Activated CD4-positive, alpha-beta T cell treated with anti-CD3 and anti-CD28 coated beads, Interleukin-2, Interleukin-6, amounts not matched to agents 100 ng/mL and 50 ng/mL, durations not matched to agents 16 hours and 8 hours (primary cell): ENCODE results near the gene FOXL1.

ENCODE experiments used
- DNase-seq: peaks from one replicate; pipeline ENCODE4 v3.0.0-alpha.2; 2020

FOXL1 gene

GRCh38 chr16:86578061-86578599 lies at the start of gene FOXL1:
Gene FOXL1, plus strand, starts transcription at chr16:86578549. Its CDS starts 175 bp downstream, at chr16:86578724.
- no peak for DNase-seq

DNA sequence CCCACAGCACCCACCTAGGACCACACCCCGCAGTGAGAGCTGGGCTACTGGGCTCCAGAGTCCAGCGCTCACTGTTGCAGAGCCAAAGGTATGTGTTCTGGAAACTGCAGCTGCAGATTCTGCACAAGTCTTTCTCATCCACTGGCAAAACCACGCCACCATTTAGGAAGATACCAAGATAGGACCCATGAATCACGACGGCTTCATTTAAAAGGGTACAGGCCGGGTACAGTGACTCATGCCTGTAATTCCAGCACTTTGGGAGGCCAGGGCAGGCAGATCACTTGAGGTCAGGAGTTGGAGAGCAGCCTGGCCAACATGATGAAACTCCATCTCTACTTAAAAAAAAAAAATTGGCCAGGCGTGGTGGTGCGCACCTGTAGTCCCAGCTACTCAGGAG lies 49.2 kb upstream of the FOXL1 start:
- no peak for DNase-seq

DNA sequence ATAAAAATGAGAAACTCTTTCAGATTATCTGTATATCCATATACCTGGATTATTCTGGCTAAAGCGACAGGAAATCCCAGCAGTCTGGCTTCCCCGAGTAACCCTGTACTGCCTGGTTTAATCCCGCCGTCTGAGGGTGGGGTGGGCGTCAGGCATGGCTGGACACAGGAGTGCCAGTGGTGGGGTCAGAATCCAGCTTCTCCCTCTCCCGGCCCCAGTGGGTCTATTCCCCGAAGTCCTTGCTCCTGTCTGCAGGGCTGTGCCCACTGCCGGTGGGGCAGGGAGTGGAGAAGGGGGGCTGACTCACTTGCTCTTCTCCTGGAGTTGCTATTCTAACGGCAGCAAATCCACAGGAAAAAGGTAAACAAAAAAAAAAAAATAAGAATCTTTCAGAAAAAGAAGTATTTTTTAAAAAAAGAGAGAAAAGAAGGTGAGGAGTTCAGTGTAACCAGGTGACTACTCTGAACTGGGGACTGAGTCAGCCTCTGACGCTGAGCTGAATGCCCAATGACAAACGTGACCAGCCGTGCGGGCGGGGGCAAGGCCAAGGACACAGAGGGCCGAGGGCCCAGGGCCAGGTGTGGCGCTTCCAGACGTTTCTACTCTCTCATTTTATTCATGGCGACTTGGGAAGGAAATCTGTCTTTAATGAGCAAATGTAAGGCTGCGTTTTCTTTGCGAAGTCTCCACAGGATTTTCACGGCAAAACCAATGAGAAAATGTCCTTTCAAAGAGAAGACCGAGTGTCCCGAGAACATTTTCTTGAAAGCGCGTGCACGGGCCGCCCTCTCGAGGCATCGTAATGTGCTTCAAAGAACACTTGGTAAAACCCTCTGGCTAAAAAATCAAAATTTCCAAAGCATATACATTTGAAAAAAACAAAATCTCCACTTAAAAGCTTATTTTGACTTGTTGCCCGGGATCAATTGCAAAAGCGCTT lies 47.8 kb upstream of the FOXL1 start:
- no peak for DNase-seq

GRCh38 chr16:86531191-86531545 lies 47.2 kb upstream of the FOXL1 start:
- no peak for DNase-seq

DNA sequence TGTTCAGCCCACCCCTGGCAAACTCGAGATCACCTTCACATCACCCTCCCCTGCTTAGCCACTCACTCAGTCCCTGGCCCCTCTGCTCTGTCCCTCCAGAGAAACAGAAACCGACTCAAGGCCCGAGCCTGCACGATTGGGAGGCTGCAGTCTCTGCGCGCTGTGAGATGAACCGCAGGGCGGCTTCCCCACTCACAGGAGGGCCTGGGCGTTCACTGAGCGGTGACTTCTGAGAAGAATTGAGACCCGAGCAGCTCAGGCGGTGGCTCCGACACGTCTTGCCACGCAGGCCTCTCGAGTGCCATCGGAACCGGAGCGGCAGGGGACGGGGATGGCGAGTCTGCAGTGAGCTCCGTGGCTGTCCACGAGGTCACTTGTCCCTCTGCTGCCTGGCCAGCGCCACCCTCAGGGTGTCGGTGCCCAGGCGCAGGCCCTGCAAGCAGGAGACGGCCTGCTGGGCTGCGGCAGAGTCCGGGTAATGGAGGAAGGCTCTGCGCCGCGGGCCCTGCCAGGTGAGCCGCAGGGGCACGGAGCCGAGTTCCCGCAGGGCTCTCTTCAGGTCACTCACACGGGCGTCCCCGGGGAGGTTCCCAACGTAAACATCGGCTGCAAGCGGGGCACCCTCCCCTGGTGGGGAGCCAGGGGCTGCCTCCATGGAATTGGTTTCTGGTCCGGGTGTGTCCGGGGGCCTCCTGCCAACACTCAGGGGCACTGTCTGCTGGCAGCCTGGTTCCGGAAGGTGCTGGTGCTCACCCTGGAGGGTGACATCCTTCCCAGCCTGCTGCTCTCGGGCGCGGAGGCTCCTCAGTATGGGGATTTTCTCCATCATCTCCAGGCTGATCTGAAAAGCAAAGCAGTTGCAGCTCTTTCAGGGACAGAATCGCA lies 46.5 kb upstream of the FOXL1 start:
- DNase-seq: no peak

DNA sequence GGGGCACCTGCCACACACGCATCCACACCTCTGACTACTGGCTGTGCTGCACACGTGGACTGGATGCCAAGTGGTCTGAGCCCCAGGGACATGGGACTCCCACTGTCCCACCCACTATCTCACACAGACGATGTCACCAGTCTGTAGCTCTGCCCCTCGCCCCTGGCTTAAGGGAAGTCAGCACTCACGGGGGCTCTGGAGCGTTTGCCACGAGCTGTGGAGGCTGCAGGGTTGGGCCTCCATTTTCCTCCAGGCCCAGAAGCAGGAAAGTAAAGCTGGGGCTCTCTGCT lies 45.9 kb upstream of the FOXL1 start:
- DNase-seq: no peak

GRCh38 chr16:86533076-86533475 lies 45.3 kb upstream of the FOXL1 start:
- no peak for DNase-seq

GRCh38 chr16:86533767-86534351 lies 44.5 kb upstream of the FOXL1 start:
- no peak for DNase-seq

DNA sequence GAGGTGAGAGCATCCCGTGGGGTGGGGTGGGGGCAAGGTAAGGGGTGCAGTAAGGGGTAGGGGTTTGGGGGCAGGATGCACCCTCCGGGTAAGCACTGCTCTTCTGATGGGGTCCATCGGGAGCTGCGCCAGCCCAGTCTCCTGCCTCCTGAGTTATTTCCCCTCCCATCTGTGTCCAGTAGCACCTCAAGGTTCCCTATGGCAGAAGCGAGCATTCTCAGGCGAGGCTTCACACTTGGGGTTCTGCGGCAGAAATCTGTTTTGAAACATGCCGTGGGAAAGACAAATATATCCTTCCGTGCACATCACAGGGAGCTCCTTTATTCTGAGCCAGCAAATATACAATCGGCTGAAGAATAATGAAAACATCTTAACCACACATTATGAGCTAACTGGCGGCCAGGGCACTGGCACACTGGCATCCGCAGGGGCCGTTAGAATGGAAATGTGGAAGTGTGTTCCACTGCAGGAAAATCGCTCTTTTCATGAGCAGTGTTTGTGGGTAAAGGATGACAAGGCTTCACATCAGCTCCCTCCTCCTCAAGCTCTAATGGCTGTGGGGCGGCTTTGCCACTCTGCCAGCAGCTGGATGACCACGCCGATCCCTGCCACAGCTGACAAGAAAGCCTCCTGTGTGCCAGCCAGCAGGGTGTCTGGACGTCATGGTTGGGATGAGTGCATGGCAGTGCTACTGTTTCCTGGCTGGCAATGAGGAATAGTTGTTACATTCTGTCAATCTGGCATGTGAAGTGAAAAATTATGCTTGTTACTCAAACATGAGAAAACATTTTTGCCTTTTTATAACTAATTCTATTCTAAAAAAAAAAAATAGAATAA lies 43.4 kb upstream of the FOXL1 start:
- no peak for DNase-seq

- no peak for DNase-seq
Measured at GRCh38 chr16:86536621-86537020, 41.7 kb upstream of the FOXL1 start.

- no peak for DNase-seq
Measured at GRCh38 chr16:86537486-86537885, 40.9 kb upstream of the FOXL1 start.

DNA sequence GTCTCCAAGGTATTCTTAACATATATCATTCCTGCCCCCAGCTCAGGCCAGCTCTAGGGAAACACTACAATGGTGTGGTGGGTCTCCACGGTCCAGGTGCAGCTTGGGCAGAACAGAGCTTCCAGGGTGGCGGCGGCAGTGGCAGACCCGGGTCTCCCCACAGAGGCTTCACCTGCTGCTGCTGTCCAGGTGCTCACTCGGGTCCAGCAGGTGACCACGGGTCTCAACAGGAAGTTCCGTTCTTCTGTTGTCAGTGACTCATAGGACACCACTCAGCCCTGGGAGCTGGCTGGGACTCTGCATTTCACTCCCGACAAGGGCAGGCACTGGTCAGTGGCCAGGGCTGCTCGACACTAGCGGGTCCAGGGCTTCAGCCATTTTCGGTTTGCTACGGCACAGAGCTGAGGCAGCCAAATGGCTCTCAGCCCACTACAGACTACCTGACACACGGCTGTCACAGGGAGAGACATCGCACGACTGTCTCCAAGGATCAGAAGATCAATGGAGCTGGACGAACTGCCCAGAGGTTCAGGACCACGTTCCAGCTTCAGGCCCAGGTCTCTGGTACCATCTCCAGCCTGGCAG lies 40.1 kb upstream of the FOXL1 start:
- DNase-seq: no peak

DNA sequence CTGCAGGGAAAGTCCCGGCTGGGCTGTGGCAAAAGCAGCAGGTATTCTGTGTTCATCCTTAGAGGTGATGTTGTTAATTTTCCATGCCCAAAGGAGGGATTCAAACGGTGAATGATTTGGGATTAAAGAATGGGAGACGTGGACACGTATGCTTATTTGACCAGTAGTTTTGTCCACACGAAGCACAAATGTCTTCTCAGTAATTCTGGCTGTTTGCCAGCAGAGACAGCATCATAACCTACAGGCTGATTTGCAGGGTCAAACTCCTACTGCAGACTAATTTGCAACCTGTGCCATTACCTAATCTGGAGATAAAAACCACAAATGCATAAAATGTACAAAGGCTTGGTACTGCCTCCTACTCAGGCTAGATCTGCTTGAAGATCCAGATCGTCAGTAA lies 37.5 kb upstream of the FOXL1 start:
- no peak for DNase-seq

DNA sequence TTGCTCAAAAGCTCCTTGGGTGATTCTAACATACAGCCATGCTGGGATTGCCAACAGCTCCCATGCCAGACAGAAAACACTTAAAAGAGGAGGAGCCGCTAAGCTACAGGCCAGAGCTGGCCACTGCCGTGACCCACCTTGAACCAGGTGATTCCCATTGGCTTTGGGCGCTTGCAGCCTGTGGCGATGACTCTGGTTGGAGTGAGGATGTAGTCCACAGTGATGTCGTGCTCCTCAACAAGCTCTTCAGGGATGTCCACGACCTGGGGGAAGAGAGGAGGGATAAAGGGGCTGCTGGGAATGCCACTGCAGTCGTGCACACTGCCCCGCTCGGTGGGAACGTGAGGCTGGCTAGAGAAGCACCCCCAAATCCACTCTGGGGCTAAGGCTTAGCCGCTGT lies 36.8 kb upstream of the FOXL1 start:
- DNase-seq: no peak

DNA sequence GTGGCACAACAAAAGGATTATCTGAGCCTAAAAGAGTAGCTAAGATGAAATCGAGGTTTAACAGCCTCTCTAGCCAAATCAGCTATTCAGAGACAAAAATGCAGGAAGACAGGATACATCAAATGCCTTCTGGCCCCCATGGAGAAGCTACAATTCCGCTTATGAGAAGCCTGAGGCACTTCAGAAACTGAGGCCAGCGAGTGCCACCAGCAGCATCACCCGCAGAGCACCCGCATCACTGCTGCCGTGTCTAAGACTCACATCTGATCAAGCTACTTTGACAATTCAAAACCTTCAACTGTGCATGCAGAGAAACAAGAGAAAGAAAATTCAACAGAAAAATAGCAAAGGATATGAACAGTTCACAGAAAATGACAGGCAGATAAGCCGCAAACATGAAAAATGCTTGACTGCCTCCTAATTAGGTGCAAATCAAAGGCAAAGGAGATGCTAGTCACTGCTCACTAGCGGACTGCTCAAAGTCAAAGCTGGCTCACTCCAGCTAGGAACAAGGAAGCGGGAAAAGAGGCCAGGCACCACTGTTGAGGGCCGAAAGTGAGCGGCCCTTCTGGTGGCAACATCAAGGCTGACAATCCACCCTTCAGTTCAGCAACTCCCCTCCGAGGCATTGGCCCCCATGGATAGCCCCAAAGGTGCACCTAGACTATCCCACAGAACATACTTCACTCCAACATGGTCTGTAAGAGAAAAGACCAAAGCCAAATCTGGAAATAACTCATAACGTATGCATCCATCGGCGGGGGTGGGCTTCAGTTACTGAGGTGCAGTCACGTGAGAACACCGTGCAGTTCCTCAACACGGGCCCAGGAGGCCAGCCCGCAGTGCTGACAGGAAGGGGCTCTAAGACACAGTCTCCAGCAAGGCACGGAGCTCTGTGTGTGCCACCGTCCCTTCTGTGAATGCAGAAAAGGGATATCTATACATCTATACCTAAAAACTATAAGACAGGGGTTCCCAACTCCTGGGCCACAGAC lies 35.3 kb upstream of the FOXL1 start:
- DNase-seq: no peak

GRCh38 chr16:86545481-86545880 lies 32.9 kb upstream of the FOXL1 start:
- DNase-seq: no peak

DNA sequence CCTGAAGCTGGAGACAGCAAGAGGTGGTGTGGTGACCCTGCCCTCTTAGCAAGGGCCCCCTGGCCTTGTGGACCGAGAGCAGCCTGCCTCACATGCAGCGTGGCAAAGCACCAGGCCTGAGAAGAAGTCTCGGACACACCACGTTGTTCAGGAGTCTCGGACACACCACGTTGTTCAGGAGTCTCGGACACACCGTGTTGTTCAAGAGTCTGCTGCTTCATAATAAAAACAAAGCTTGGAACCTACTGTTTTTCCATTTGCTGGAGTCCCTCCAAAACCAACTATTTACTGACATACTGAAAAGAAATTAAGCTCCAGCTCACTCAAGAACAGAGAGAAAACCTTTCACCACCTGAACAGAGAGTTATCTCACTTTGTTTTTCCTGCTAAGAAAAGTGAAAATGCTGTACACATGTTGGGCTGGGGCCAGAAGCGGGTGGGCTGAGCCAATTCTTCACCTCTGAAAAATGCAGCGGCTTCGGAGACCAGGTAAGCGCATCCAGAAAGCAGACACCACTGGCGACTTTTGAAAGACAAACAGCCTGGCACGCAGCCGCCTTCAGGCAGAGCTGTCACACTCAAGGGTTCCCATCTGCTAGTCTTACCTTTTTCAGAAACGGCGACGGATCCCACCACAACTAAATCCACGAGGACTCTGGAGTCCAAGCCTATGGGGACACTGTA lies 32.3 kb upstream of the FOXL1 start:
- no peak for DNase-seq

- no peak for DNase-seq
Measured at GRCh38 chr16:86546638-86547013, 31.7 kb upstream of the FOXL1 start.

- DNase-seq: no peak
Measured at GRCh38 chr16:86547286-86547685, 31.1 kb upstream of the FOXL1 start.
